OCI-LY7 (cell line): ENCODE measurements around the gene KCNE1. TPM values are rescaled to one million over a fixed set of nuclear protein-coding genes. Genes with fewer than 3 reads are reported as not detected.

Source experiments
- BruUV-seq: library from RNA; stranded (reverse); fragments of 400-500 nt; replicated peaks from 2 replicates; lab custom pipeline; 2021; lab: Mats Ljungman, UMichigan
- CTCF ChIA-PET: fragments of 300-600 bp; sonication (Branson Sonifier 250); formaldehyde crosslinking; loops from one replicate; lab custom pipeline; 2022; ENCODE audit warnings: antibody characterized with exemption; ENCODE audit not compliant: unreplicated experiment; lab: Charles Lee
- POLR2A ChIA-PET: fragments of 300-600 bp; sonication (Branson Sonifier 250); formaldehyde crosslinking; loops from one replicate; lab custom pipeline; 2022; ENCODE audit warnings: antibody characterized with exemption; lab: Charles Lee
- DNase-seq: peaks from one replicate; pipeline ENCODE4 v3.0.0-alpha.2; 2015; ENCODE audit warnings: low spot score
- H2AFZ ChIP-seq: fragments of 200-600 bp; sonication (generic), shearing (Covaris generic); 2 replicates; pipeline ENCODE4 v1.6.1; 2014; ENCODE audit warnings: mild to moderate bottlenecking, antibody characterized with exemption, low read length, moderate library complexity
- H3K27ac ChIP-seq: fragments of 200-600 bp; sonication (generic); 2 replicates; pipeline ENCODE4 v1.5.1; 2014; ENCODE audit warnings: mixed run types, low read depth, mild to moderate bottlenecking, moderate library complexity, low read length, inconsistent platforms; ENCODE audit not compliant: poor library complexity, severe bottlenecking
- H3K36me3 ChIP-seq: fragments of 200-600 bp; sonication (generic); 2 replicates; pipeline ENCODE4 v1.6.1; 2014; ENCODE audit warnings: mild to moderate bottlenecking, antibody characterized with exemption, low read length, moderate library complexity, mixed read lengths; ENCODE audit not compliant: insufficient read depth
- H3K4me1 ChIP-seq: fragments of 200-600 bp; sonication (generic); 2 replicates; pipeline ENCODE4 v1.5.1; 2014; ENCODE audit warnings: mild to moderate bottlenecking, low read length; ENCODE audit not compliant: insufficient read depth, poor library complexity, severe bottlenecking
- H3K4me2 ChIP-seq: fragments of 200-600 bp; sonication (generic); 2 replicates; pipeline ENCODE4 v1.6.1; 2014; ENCODE audit warnings: mild to moderate bottlenecking, low read length
- H3K4me3 ChIP-seq: fragments of 200-600 bp; sonication (generic); 2 replicates; pipeline ENCODE4 v1.5.1; 2014; ENCODE audit warnings: mild to moderate bottlenecking, low read depth, low read length; ENCODE audit not compliant: poor library complexity, severe bottlenecking
- H3K79me2 ChIP-seq: fragments of 200-600 bp; sonication (generic); 2 replicates; pipeline ENCODE4 v1.6.1; 2016; ENCODE audit warnings: low read depth, mild to moderate bottlenecking, low read length, moderate library complexity, mixed read lengths; ENCODE audit not compliant: insufficient read depth
- H3K9me2 ChIP-seq: fragments of 200-600 bp; sonication (generic); 2 replicates; pipeline ENCODE4 v1.6.1; 2016; ENCODE audit warnings: mild to moderate bottlenecking, low read length, mixed read lengths; ENCODE audit not compliant: insufficient read depth
- H3K9me3 ChIP-seq: fragments of 200-600 bp; sonication (generic); 2 replicates; pipeline ENCODE4 v1.6.1; 2014; ENCODE audit warnings: mild to moderate bottlenecking, mixed run types, low read length, mixed read lengths
- H4K20me1 ChIP-seq: fragments of 200-600 bp; sonication (generic); 2 replicates; pipeline ENCODE4 v1.6.1; 2014; ENCODE audit warnings: mild to moderate bottlenecking, antibody characterized with exemption, low read length, moderate library complexity, mixed read lengths; ENCODE audit not compliant: insufficient read depth
- EZH2phosphoT487 ChIP-seq: fragments of 200-600 bp; sonication (generic); IDR thresholded peaks from 2 replicates; pipeline ENCODE4 v1.6.1; 2018; ENCODE audit warnings: low read depth, borderline replicate concordance, mild to moderate bottlenecking, mixed run types, antibody characterized with exemption, low read length, moderate library complexity, mixed read lengths
- intact Hi-C: fragments of 100-400 bp; cut with micrococcal nuclease; formaldehyde crosslinking; loops from one replicate; pipeline ENCODE4 v1.10.0; 2022; ENCODE audit not compliant: unreplicated experiment
- total RNA-seq, 2 experiments: library from RNA; depleted of rRNA in 1 of 2; stranded (reverse); fragments of >200 nt in 1 of 2; shearing (Covaris generic) in 1 of 2; gene quantifications; 2 replicates each; pipeline ENCODE4 v1.2.3, GENCODE V29; 2014 to 2022
- TF ChIP-seq, protein P1 (sequence below): fragments of 200-600 bp; sonication (generic); conservative IDR thresholded peaks from 2 replicates; pipeline ENCODE4 v1.5.1; 2014; ENCODE audit warnings: mild to moderate bottlenecking, antibody characterized with exemption, low read length, moderate library complexity, mixed read lengths

Gene KCNE1
- total RNA-seq, 2 experiments from 2014 or later = 0.15 TPM; not detected in 1

DNA sequence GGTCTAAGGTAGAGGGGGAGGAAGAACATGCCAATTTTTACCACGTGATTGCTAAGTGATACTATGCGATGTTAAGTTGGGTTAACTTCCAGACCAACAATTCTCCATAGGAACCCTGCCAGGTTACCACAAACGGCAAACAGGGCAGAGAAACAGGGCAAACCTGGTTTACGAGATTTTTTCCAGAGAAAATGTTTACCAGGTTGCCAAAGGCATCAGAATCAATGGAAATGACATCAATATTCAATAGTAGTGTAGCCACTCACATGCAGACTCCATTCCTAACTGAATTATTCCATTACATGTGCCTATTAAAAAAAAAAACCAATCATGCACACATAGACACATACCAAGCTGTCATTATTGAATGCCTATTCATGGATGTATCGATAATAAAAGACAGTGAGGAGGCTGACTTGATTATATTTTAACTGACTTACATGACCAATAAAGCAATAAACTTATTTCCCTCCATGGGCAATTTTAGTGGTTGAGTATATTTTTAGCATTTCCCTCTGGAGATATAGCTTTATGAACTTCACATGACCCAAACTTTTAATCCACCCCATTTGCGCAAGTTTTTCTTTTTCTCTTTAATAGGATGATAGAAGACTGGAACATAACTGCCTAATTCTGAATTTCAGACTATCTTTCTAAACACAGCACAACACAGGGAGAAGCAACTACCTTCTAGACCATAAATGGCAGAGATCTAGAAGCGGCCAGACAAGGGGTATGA lies 40.5 kb upstream of the KCNE1 start:
- Histone ChIP-seq H3K4me1 (no peaks in the 10 kb centered on the region), H3K27ac (no peak overlapping the region), H3K9me3 (no peaks in the 10 kb centered on the region), H3K36me3 (no peaks in the 10 kb centered on the region), H3K9me2 (no peaks in the 10 kb centered on the region), H2AFZ (no peak overlapping the region), H3K4me2 (no peak overlapping the region), H3K4me3 (no peak overlapping the region), H3K79me2 (no peaks in the 10 kb centered on the region), H4K20me1 (no peaks in the 10 kb centered on the region)
- intact Hi-C loops = no loop called here
- ChIA-PET POLR2A (interaction anchor here (0.5 to 1.0 kb wide), 2 partner anchors 13 to 33 kb away, joined by 3 to 5 read pairs; no protein-coding TSS in a partner anchor), CTCF (no interaction called here)
- no peak for DNase-seq
- BruUV-seq = no TSS peak
- TF ChIP-seq, protein P1, sequence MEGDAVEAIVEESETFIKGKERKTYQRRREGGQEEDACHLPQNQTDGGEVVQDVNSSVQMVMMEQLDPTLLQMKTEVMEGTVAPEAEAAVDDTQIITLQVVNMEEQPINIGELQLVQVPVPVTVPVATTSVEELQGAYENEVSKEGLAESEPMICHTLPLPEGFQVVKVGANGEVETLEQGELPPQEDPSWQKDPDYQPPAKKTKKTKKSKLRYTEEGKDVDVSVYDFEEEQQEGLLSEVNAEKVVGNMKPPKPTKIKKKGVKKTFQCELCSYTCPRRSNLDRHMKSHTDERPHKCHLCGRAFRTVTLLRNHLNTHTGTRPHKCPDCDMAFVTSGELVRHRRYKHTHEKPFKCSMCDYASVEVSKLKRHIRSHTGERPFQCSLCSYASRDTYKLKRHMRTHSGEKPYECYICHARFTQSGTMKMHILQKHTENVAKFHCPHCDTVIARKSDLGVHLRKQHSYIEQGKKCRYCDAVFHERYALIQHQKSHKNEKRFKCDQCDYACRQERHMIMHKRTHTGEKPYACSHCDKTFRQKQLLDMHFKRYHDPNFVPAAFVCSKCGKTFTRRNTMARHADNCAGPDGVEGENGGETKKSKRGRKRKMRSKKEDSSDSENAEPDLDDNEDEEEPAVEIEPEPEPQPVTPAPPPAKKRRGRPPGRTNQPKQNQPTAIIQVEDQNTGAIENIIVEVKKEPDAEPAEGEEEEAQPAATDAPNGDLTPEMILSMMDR = no peak
- TF ChIP-seq EZH2phosphoT487 = no peak

DNA sequence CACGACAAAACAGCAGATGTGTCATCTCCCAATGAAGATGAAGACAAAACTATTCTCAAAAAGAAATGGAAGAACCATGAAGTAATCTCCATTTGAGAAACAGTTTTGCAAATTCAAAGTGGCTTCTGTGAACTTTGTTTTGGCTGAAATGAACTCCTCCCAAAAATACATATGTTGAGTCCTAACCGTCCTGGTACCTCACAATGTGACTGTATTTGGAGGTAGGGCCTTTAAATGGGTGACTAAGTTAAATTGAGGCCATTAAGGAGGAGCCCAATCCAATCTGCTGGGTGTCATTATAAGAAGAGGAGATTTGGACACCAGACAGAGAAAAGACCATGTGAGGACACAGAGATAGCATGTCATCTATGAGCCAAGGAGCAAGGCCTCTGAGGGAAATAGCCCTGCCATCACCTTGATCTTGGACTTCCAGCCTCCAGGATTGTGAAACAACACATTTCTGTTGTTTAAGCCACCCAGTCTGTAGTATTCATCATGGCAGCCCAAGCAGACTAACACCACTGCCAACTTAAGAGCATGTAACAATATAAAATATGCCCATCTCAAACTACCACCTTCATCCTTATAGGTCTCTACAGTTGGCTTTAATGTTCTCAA lies 38.3 kb upstream of the KCNE1 start:
- no TSS peak for BruUV-seq
- CTCF ChIA-PET = no interaction called here
- POLR2A ChIA-PET = no interaction called here
- TF ChIP-seq, protein P1 = no peak
- no peak for TF ChIP-seq EZH2phosphoT487
- intact Hi-C loops = no loop called here
- Histone ChIP-seq H3K4me3 (no peak overlapping the region), H3K36me3 (no peaks in the 10 kb centered on the region), H3K9me3 (no peaks in the 10 kb centered on the region), H3K4me2 (no peak overlapping the region), H2AFZ (no peak overlapping the region), H3K9me2 (no peaks in the 10 kb centered on the region), H4K20me1 (no peaks in the 10 kb centered on the region), H3K79me2 (no peaks in the 10 kb centered on the region), H3K27ac (no peak overlapping the region), H3K4me1 (peaks cover 13% of the 10 kb centered on the region)
- no peak for DNase-seq
